HG02970 (cell line): ENCODE measurements around the gene KDM5A.
"Not testable (repeated sequence)": the region's sequence is repeated elsewhere in the genome, so short reads cannot be mapped to it uniquely, and the experiment has no call there.

Source experiments
- ATAC-seq: cut with Tn5 transposase; IDR thresholded peaks from one replicate; pipeline ENCODE4 v1.9.1; 2021; ENCODE audit warnings: mild to moderate bottlenecking, moderate library complexity, moderate number of reproducible peaks; ENCODE audit not compliant: unreplicated experiment, low FRiP score

KDM5A gene

DNA sequence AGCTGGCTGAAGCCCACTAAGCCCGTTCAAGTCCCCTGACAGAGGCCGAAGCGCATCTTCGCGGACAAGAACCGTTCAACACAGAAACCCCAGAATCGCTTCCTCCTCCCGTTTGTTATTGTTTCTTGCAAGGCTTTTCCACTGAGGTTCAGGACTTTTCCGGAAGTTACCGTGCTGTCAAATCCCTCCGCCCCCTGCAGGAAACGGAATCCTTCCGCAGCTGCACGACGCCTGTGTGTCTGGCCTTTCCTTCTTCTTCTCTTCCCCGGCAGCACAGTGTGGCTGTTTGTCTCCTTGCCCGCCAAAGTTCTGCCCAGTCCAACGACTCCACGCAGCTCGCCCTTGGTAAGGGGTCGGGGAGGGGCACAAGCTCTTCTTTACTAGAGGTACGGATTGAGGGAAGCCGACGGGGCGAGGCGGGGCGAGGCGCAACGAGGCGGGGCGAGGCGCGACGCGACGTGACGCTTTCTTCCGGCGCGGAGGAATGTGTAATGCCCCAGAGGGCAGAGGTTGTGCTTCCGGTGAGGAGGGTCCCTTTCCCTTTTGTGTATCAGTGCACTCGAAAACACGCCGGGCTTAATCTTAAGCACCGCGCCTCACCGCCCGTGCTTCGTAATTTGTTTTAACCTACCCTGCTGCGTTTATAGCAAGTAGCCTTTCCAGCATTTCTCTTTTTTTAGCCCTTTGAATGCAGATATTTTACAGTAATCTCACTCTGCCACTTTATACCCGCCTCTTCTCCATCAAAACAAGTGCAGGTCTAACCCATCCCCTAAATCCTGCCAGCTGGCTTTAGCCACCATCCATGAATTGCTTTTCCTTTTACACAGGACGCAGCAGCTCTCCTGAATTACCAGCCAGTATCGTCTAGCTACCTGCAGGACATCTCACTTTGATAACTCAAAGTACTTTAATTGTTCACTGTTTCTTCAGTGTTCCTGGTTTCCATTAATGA is at the start of gene KDM5A:
Gene KDM5A, minus strand, starts transcription at position 179 of the 955 bp plus-strand sequence. CDS start 229 bp downstream, outside the sequence.
- ATAC-seq, result peak; percentile 92

- ATAC-seq, result not testable (repeated sequence)
Measured at GRCh38 chr12:435737-436136, 46.6 kb upstream of the KDM5A start.

- no peak for ATAC-seq
Measured at GRCh38 chr12:422526-422925, 33.4 kb upstream of the KDM5A start.

DNA sequence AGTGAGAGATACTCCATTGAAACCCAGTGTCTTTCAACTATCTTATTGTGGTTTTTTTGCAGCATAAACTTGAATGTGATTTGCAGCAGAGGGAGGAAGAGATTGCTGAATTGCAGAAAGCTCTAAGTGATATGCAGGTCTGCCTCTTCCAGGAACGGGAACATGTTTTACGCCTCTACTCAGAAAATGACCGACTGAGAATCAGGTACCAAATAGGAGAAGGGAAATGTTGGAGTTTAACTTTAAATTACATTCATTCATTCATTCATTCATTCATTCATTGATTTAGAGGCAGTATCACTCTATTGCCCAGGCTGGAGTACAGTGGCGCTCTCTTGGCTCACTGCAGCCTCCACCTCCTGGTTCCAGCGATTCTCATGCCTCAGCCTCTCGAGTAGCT is 29.3 kb upstream of the KDM5A start:
- no peak for ATAC-seq

GRCh38 chr12:414859-415258 is 25.7 kb upstream of the KDM5A start:
- no peak for ATAC-seq

GRCh38 chr12:402029-402389 is 12.9 kb upstream of the KDM5A start:
- no peak for ATAC-seq

- peak; percentile 94 for ATAC-seq
Measured at GRCh38 chr12:401235-402028, 12.3 kb upstream of the KDM5A start, which contains the start of gene CCDC77. CCDC77 (plus strand) TSS chr12:401644; CDS start chr12:409384, 7,740 bp downstream.

DNA sequence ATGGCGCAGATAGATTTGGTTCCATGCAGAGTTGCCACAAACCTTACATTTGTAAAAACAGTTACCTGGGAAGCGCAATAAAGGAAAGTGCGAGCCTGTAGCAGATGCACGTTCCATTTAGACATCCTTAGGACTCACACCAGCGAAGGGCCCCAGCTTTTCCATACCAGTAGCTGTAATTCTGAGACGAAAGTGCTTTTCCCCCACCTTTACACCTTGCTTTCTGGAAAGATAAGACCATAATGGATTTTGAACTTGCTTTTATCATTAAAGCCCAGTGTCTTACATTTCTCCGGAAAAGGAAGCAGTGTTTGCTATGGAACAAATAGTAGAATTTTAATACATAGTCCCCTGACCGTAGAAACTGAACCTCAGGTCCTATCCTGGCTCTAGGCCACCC is 11.7 kb upstream of the KDM5A start:
- ATAC-seq, result no peak

DNA sequence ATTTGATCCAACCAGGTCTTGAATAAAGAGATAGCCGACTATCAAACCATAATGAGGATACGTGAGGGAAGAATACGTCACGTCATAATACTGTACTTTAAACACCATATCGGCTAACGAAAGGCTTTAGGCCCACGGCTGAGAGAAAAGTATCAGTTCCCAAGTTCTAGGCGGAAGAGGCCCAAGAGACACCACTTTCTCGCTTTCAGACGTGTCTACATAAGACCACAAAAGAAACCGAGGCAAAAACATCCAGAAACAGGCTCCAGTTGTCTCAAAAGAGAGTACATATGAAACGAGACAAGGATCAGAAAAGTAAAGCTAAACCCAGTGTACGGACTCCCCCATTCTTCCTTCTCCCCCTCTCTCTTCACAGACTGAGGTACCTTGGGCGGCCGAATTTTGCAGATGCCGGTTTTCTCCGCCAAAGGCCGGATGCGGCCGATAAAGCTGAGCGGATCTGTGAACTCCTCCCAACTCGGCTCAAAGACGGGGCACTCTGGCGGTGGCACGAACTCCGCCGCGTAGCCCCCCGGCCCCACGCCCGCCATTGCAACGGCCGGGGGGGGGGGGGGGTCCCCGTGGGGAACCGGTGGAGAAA is 479 bp downstream of the KDM5A start:
- ATAC-seq, result peak; percentile 24

GRCh38 chr12:388012-388411 is 1.1 kb downstream of the KDM5A start:
- ATAC-seq, result no peak

GRCh38 chr12:386651-387050 is 2.5 kb downstream of the KDM5A start:
- ATAC-seq, result no peak

DNA sequence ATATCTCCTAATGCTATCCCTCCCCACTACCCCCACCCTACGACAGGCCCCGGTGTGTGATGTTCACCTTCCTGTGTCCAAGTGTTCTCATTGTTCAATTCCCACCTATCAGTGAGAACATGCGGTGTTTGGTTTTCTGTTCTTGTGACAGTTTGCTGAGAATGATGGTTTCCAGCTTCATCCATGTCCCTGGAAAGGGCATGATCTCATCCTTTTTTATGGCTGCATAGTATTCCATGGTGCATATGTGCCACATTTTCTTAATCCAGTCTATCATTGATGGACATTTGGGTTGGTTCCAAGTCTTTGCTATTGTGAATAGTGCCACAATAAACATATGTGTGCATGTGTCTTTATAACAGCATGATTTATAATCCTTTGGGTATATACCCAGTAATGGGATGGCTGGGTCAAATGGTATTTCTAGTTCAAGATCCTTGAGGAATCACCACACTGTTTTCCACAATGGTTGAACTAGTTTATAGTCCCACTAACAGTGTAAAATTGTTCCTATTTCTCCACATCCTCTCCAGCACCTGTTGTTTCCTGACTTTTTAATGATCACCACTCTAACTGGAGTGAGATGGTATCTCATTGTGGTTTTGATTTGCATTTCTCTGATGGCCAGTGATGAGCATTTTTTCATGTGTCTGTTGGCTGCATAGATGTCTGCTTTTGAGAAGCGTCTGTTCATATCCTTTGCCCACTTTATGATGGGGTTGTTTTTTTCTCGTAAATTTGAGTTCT is 18.2 kb downstream of the KDM5A start:
- not testable (repeated sequence) for ATAC-seq

DNA sequence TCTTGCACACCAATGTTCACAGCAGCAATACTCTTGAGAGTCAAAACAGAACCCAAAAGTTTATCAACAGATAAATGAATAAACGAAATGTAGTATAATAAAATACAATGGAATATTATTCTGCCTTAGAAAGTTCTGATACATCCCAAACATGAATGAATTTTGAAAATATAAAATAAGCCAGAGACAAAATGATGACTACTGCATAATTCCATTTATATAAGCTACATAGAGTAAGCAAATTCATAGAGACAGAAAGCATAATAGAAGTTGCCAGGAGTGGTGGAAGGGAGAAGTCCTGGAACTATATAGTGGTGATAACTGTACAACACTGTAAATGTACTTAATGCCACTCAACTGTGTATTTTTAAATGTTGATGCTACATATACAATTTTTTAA is 21.1 kb downstream of the KDM5A start:
- ATAC-seq, result no peak

DNA sequence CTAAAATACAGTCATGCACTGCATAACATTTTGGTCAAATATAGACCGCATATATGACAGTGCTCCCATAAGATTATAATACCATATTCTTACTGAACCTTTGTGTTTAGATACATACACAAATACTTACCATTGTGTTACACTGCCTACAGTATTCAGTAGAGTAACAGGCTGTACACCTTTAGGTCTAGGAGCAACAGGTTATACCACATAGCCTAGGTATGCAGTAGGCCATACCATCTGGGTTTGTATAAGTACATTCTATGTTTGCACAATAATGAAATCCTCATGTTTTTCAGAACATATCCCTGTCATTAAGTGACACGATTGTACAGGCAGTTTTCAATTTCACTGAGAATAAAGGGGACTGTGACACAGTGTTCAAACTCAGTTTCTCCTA is 22.3 kb downstream of the KDM5A start:
- ATAC-seq, result no peak

DNA sequence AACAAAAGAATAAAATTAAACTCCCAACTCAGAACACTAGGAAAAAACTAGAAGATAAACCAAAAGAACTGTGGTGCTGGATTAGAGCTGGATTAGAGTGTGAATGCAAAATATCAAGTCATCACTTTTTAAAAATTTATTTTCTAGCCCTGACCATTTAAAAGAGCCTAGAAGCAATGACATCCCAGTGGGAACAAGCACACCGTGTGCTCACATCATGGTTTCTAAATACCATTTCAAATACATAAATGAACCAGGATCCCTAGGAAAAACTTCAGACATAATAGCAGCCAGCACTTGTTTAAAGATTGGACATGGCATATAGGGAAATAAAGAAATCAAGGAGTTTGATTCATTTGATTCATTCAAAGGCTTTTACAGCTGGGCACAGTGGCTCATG is 30.0 kb downstream of the KDM5A start:
- ATAC-seq, result no peak

DNA sequence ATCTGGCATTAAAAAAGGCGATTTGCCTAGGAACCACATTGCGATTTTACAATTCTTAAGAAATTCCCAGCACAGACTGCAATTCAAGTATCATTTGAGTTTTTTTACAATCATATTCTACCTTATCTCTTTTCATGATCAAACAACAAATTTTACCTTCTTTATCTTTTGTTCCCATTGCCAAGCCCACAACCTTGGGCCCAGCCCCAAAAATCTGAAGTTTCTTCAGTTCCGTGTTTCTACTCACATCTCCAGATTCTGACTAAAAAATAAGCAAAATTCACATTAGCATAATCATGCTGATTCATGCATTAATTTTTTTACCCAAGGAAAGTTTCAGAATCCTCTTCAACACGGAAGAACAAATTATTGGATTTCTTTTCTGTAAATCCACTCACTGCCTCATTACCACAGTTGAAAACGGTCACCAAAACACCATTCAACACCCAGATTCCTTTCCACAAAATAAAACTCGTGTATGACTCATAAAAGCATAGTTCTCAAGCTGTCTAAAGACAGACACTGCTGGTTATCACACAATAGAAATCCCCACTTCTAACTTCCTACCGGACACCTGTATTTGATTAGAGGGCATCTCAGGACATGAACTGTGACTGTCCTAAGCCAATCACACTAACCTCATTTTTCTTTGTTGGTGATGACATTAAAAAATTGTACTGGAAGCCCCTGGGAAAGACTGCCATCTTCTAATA is 32.7 kb downstream of the KDM5A start:
- no peak for ATAC-seq

DNA sequence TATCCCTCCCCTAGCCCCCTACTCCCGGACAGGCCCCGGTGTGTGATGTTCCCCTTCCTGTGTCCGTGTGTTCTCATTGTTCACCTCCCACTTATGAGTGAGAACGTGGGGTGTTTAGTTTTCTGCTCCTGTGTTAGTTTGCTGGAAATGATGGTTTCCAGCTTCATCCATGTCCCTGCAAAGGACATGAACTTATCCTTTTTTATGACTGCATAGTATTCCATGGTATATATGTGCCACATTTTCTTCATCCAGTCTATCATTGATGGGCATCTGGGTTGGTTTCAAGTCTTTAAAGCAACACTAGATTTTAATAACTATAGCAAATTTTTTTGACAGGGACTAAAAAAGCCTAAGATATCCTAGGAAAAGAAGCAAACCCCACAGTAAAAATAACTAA is 37.9 kb downstream of the KDM5A start:
- ATAC-seq, result not testable (repeated sequence)

DNA sequence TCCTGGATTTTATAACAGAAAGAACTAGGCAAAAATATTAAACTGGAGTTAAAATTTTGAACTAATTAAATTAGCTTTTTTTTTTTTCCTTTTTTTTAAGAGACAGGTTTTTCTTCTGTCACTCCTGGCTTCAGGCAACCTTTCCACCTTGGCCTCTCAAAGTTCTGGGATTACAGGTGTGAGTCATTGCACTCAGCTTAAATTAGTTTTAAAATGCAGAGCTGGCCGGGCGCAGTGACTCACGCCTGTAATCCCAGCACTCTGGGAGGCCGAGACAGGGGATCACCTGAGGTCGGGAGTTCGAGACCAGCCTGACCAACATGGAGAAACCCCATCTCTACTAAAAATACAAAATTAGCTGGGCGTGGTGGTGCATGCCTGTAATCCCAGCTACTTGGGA is 39.5 kb downstream of the KDM5A start:
- not testable (repeated sequence) for ATAC-seq

- ATAC-seq, result not testable (repeated sequence)
Measured at GRCh38 chr12:343036-343435, 46.1 kb downstream of the KDM5A start.

DNA sequence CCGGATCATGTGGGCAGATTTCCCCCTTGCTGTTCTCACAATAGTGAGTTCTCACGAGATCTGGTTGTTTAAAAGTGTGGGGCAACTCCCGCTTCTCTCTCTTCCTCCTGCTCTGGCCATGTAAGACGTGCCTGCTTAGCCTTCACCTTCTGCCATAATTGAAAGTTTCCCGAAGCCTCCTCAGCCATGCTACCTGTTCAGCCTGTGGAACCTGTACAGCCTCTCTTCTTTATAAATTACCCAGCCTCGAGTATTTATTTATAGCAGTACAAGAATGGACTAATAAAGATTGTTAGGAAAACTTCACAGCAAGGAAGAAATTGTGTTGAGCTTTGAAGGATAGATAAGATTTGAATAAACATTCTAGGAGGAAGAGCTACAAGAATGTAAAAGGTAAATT is 52.1 kb downstream of the KDM5A start:
- ATAC-seq, result no peak
